Esophagus muscularis mucosa (tissue), 4 donors: ENCODE measurements around the gene PRKAG2.

Source experiments
- EP300 ChIP-seq: sonication (generic); formaldehyde crosslinking; IDR thresholded peaks from one replicate; pipeline ENCODE4 v1.6.1; 2017; ENCODE audit warnings: antibody characterized with exemption
- POLR2A ChIP-seq: fragments of 450-650 bp; IDR thresholded peaks from one replicate; pipeline ENCODE4 v1.6.1; 2017; ENCODE audit warnings: antibody characterized with exemption, moderate library complexity, mild to moderate bottlenecking, low read depth
- POLR2AphosphoS5 ChIP-seq, 2 donors: sonication (generic); formaldehyde crosslinking; IDR thresholded peaks; one replicate each; pipeline ENCODE4 v1.6.1; 2017; ENCODE audit warnings: antibody characterized with exemption in 2 of 2
- TF ChIP-seq, protein P1 (sequence below), 3 experiments: fragments of 200-600 bp in 2 of 3; fragments of 450-650 bp in 1 of 3; sonication (generic) in 2 of 3; IDR thresholded peaks; one replicate each; pipeline ENCODE4 v1.5.1; 2017 to 2019; ENCODE audit warnings: antibody characterized with exemption in 3 of 3, mild to moderate bottlenecking in 2 of 3, moderate library complexity in 1 of 3

DNA sequence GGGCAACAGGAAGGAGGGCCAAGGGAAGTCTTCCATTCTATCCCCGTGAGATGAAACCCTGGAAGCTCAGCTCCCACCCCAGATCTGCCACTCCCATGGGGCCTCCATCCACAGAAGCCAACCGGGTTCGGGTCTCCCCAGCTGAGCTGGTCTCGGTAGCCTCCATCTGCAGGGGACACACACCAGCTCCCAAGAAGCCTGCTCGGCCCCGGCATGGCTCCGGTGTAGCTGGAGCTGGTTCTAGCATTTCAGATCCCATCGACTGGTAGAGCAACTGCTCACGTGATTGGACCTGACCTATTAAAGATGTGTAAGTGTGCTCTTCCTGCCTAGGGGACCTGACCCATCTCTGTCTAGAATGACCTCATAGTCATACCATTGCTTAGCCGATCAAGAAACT is 138.0 kb downstream of the PRKAG2 start:
- TF ChIP-seq, protein P1, sequence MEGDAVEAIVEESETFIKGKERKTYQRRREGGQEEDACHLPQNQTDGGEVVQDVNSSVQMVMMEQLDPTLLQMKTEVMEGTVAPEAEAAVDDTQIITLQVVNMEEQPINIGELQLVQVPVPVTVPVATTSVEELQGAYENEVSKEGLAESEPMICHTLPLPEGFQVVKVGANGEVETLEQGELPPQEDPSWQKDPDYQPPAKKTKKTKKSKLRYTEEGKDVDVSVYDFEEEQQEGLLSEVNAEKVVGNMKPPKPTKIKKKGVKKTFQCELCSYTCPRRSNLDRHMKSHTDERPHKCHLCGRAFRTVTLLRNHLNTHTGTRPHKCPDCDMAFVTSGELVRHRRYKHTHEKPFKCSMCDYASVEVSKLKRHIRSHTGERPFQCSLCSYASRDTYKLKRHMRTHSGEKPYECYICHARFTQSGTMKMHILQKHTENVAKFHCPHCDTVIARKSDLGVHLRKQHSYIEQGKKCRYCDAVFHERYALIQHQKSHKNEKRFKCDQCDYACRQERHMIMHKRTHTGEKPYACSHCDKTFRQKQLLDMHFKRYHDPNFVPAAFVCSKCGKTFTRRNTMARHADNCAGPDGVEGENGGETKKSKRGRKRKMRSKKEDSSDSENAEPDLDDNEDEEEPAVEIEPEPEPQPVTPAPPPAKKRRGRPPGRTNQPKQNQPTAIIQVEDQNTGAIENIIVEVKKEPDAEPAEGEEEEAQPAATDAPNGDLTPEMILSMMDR (IDR thresholded peaks at IDR 0.05): no peak
- TF ChIP-seq POLR2AphosphoS5 (IDR thresholded peaks at IDR 0.05) (no peak), POLR2A (no peak), EP300 (no peak)
